GM23248 (cell line): ENCODE data around the gene AK9. TPM values are rescaled to one million over a fixed set of nuclear protein-coding genes. Genes with fewer than 3 reads are reported as not detected.

Source experiments
- DNase-seq: peaks from one replicate; pipeline ENCODE4 v3.0.0-alpha.2; 2015
- H2AFZ ChIP-seq: fragments of 200-600 bp; sonication (generic); 2 replicates; pipeline ENCODE4 v1.6.1; 2016; ENCODE audit warnings: antibody characterized with exemption
- H3F3A ChIP-seq: fragments of 200-600 bp; sonication (generic); 2 replicates; pipeline ENCODE4 v1.6.1; 2016; ENCODE audit warnings: mild to moderate bottlenecking, antibody characterized with exemption, mixed run types; ENCODE audit not compliant: insufficient read depth
- H3K27ac ChIP-seq: fragments of 200-600 bp; sonication (generic); 2 replicates; pipeline ENCODE4 v1.5.1; 2016; ENCODE audit warnings: mild to moderate bottlenecking
- H3K27me3 ChIP-seq: fragments of 200-600 bp; sonication (generic); replicated peaks from 2 replicates; pipeline ENCODE4 v1.6.1; 2016; ENCODE audit warnings: mild to moderate bottlenecking; ENCODE audit not compliant: insufficient read depth
- H3K36me3 ChIP-seq: fragments of 200-600 bp; sonication (generic); 2 replicates; pipeline ENCODE4 v1.6.1; 2016; ENCODE audit warnings: low read depth, mild to moderate bottlenecking
- H3K4me1 ChIP-seq: fragments of 200-600 bp; sonication (generic); 2 replicates; pipeline ENCODE4 v1.6.1; 2016; ENCODE audit warnings: mild to moderate bottlenecking; ENCODE audit not compliant: insufficient read depth
- H3K4me2 ChIP-seq: fragments of 200-600 bp; sonication (generic); one replicate; pipeline ENCODE4 v1.6.1; 2016; ENCODE audit warnings: mild to moderate bottlenecking; ENCODE audit not compliant: unreplicated experiment
- H3K4me3 ChIP-seq: fragments of 200-600 bp; sonication (generic); 2 replicates; pipeline ENCODE4 v1.5.1; 2016; ENCODE audit warnings: mild to moderate bottlenecking
- H3K79me2 ChIP-seq: fragments of 200-600 bp; sonication (generic); 2 replicates; pipeline ENCODE4 v1.6.1; 2016; ENCODE audit warnings: mild to moderate bottlenecking; ENCODE audit not compliant: insufficient read depth
- H3K9ac ChIP-seq: fragments of 200-600 bp; sonication (generic); 2 replicates; pipeline ENCODE4 v1.6.1; 2016; ENCODE audit warnings: mild to moderate bottlenecking
- H3K9me2 ChIP-seq: fragments of 200-600 bp; sonication (generic); 2 replicates; pipeline ENCODE4 v1.6.1; 2016; ENCODE audit warnings: mixed run types, mild to moderate bottlenecking, moderate library complexity; ENCODE audit not compliant: insufficient read depth
- H3K9me3 ChIP-seq: fragments of 200-600 bp; sonication (generic); one replicate; pipeline ENCODE4 v1.6.1; 2017; ENCODE audit warnings: low read depth
- H4K20me1 ChIP-seq: fragments of 200-600 bp; sonication (generic); 2 replicates; pipeline ENCODE4 v1.6.0; 2016; ENCODE audit not compliant: insufficient read depth
- EZH2 ChIP-seq: fragments of 200-600 bp; sonication (generic); IDR thresholded peaks from 2 replicates; pipeline ENCODE4 v1.6.1; 2018; ENCODE audit warnings: antibody characterized with exemption, mild to moderate bottlenecking; ENCODE audit not compliant: insufficient read depth, poor library complexity, severe bottlenecking
- EZH2phosphoT487 ChIP-seq: fragments of 200-600 bp; sonication (generic); IDR thresholded peaks from 2 replicates; pipeline ENCODE4 v1.6.1; 2018; ENCODE audit warnings: antibody characterized with exemption, moderate library complexity, mild to moderate bottlenecking, low read depth; ENCODE audit not compliant: insufficient read depth
- WGBS, 2 experiments: methylation state at CpG; one replicate each; pipeline ENCODE4 v1.1.6; 2015 to 2017; ENCODE audit warnings: low lambda C conversion rate in 2 of 2, low coverage in 1 of 2; ENCODE audit errors: missing lambda C conversion rate in 2 of 2; 5-methylcytosine and 5-hydroxymethylcytosine counted together
- in situ Hi-C: fragments of 300-500 bp; cut with MboI; formaldehyde crosslinking; loops from 2 replicates; pipeline ENCODE4 v1.15.0; 2020
- polyA plus RNA-seq: library from polyadenylated mRNA; unstranded; fragments of >200 nt; fragmentation: Nextera tagmentation; extraction: Ambion mirVana; gene quantifications from 2 replicates; pipeline ENCODE4 v1.2.1, GENCODE V29; 2016
- total RNA-seq: library from RNA; depleted of rRNA; stranded (reverse); fragments of >200 nt; shearing (Covaris generic); gene quantifications from 2 replicates; pipeline ENCODE4 v1.2.3, GENCODE V29; 2014

The AK9 gene
- total and polyA plus RNA-seq, 2 experiments from 2014 or later = 3.6 to 7.2 TPM

GRCh38 chr6:109485266-109485935 is 205.6 kb downstream of the AK9 start:
- TF ChIP-seq EZH2 (no peak), EZH2phosphoT487 (no peak)
- peaks cover 8% of the 10 kb centered on the region for H3F3A ChIP-seq
- H3K4me1 ChIP-seq = peaks cover 14% of the 10 kb centered on the region
- H2AFZ ChIP-seq = no peak overlapping the region
- H3K36me3 ChIP-seq = peaks cover 10% of the 10 kb centered on the region; the same call in 1 of the 2 replicates
- H3K9me2 ChIP-seq = peaks cover 3% of the 10 kb centered on the region; the same call in 1 of the 2 replicates
- H3K9me3 ChIP-seq = no peaks in the 10 kb centered on the region
- in situ Hi-C loops = no loop called here
- no peaks in the 10 kb centered on the region for H4K20me1 ChIP-seq
- no peak overlapping the region for H3K4me3 ChIP-seq
- no peak overlapping the region for H3K9ac ChIP-seq
- no peaks in the 10 kb centered on the region for H3K27me3 ChIP-seq
- peaks cover 19% of the 10 kb centered on the region for H3K79me2 ChIP-seq
- no peak overlapping the region for H3K4me2 ChIP-seq
- 66 to 70% methylated on average over 3 of the region's 3 CpGs for WGBS, 2 experiments
- H3K27ac ChIP-seq = no peak overlapping the region
- DNase-seq = no peak

- DNase-seq = peak; percentile 23
- in situ Hi-C loops = no loop called here
- WGBS, 2 experiments = 5 to 9% methylated on average over 3 of the region's 3 CpGs
- H3K9me3 ChIP-seq = no peaks in the 10 kb centered on the region
- no peaks in the 10 kb centered on the region for H3K27me3 ChIP-seq
- no peak overlapping the region for H3K27ac ChIP-seq
- H4K20me1 ChIP-seq = no peaks in the 10 kb centered on the region
- H3F3A ChIP-seq = peaks cover 8% of the 10 kb centered on the region
- peak overlapping the region; percentile 84 for H2AFZ ChIP-seq
- H3K79me2 ChIP-seq = peaks cover 31% of the 10 kb centered on the region
- peaks cover 3% of the 10 kb centered on the region; the same call in 1 of the 2 replicates for H3K9me2 ChIP-seq
- TF ChIP-seq EZH2phosphoT487 = no peak
- no peak for TF ChIP-seq EZH2
- H3K36me3 ChIP-seq = peaks cover 10% of the 10 kb centered on the region; the same call in 1 of the 2 replicates
- H3K4me2 ChIP-seq = peak overlapping the region; percentile 75
- H3K9ac ChIP-seq = peak overlapping the region; percentile 52; the same call in 1 of the 2 replicates
- peak overlapping the region; percentile 64 for H3K4me3 ChIP-seq
- peaks cover 23% of the 10 kb centered on the region for H3K4me1 ChIP-seq
These were observed 206.9 kb downstream of the AK9 start for GRCh38 chr6:109484122-109484521.

- Histone ChIP-seq H3K4me1 (peaks cover 27% of the 10 kb centered on the region), H3K9ac (peak overlapping the region; percentile 52; the same call in 1 of the 2 replicates), H3K9me3 (no peaks in the 10 kb centered on the region), H3F3A (peaks cover 8% of the 10 kb centered on the region), H3K36me3 (peaks cover 10% of the 10 kb centered on the region; the same call in 1 of the 2 replicates), H2AFZ (peak overlapping the region; percentile 84), H3K27me3 (no peaks in the 10 kb centered on the region), H4K20me1 (no peaks in the 10 kb centered on the region), H3K9me2 (peaks cover 3% of the 10 kb centered on the region; the same call in 1 of the 2 replicates), H3K4me3 (peak overlapping the region; percentile 64), H3K79me2 (peaks cover 35% of the 10 kb centered on the region), H3K27ac (no peak overlapping the region), H3K4me2 (peak overlapping the region; percentile 75)
- no peak for TF ChIP-seq EZH2
- 1 to 2% methylated on average over 6 of the region's 6 CpGs for WGBS, 2 experiments
- no peak for DNase-seq
- in situ Hi-C loops = no loop called here
These were observed 207.3 kb downstream of the AK9 start for GRCh38 chr6:109483735-109484057.

- WGBS, 2 experiments = 1 to 2% methylated on average over 19 to 50 of the region's 97 CpGs
- Histone ChIP-seq H3K79me2 (peaks cover 41% of the 10 kb centered on the region), H3F3A (peaks cover 8% of the 10 kb centered on the region), H2AFZ (peak within 1 kb of the TSS; percentile 84), H3K9me3 (no peaks in the 10 kb centered on the region), H4K20me1 (no peaks in the 10 kb centered on the region), H3K27ac (peak within 1 kb of the TSS; percentile 43), H3K27me3 (no peaks in the 10 kb centered on the region), H3K4me1 (peaks cover 33% of the 10 kb centered on the region), H3K4me2 (peak within 1 kb of the TSS; percentile 75), H3K36me3 (peaks cover 10% of the 10 kb centered on the region; the same call in 1 of the 2 replicates), H3K9me2 (peaks cover 3% of the 10 kb centered on the region; the same call in 1 of the 2 replicates), H3K9ac (peak within 1 kb of the TSS; percentile 90), H3K4me3 (peak within 1 kb of the TSS; percentile 86)
- TF ChIP-seq EZH2 (no peak), EZH2phosphoT487 (no peak)
- in situ Hi-C loops = no loop called here
- peak; percentile 97 for DNase-seq
These were observed 207.9 kb downstream of the AK9 start, which contains the start of gene ZBTB24 for GRCh38 chr6:109482905-109483734. ZBTB24 (minus strand) TSS chr6:109483219; CDS start chr6:109482026, 1,193 bp downstream.
